WTC11 (cell line): ENCODE results near the gene NFIL3. TPM values are rescaled to one million over a fixed set of nuclear protein-coding genes. Genes with fewer than 3 reads are reported as not detected.

Experiments used
- ATAC-seq: fragments of 200-7000 bp; cut with Tn5 transposase; 2 replicates; pipeline ENCODE4 v1.10.0; 2021; ENCODE audit warnings: mild to moderate bottlenecking, moderate library complexity
- CTCF ChIA-PET: fragments of 300-600 bp; sonication (Branson Sonifier 250); formaldehyde crosslinking; loops from one replicate; lab custom pipeline; 2021; ENCODE audit warnings: antibody characterized with exemption; lab: Charles Lee
- POLR2A ChIA-PET: fragments of 350-600 bp; sonication (Branson Sonifier 250); formaldehyde crosslinking; loops from one replicate; lab custom pipeline; 2021; ENCODE audit warnings: antibody characterized with exemption; lab: Charles Lee
- DNase-seq: peaks from one replicate; pipeline ENCODE4 v3.0.0; 2021; ENCODE audit warnings: low spot score
- H3K27ac Mint-ChIP-seq: 2 replicates; pipeline ENCODE4 v1.8.0; 2021; ENCODE audit warnings: mixed read lengths
- H3K27me3 Mint-ChIP-seq: 2 replicates; pipeline ENCODE4 v1.8.0; 2021; ENCODE audit warnings: low read depth, mild to moderate bottlenecking, moderate library complexity, mixed read lengths
- H3K36me3 Mint-ChIP-seq: 2 replicates; pipeline ENCODE4 v1.8.0; 2021; ENCODE audit warnings: mixed read lengths
- H3K4me1 Mint-ChIP-seq: 2 replicates; pipeline ENCODE4 v1.8.0; 2022; ENCODE audit warnings: mixed read lengths
- H3K4me3 Mint-ChIP-seq: 2 replicates; pipeline ENCODE4 v1.8.0; 2021; ENCODE audit warnings: mild to moderate bottlenecking, moderate library complexity, mixed read lengths
- H3K9me3 Mint-ChIP-seq: 2 replicates; pipeline ENCODE4 v1.8.0; 2021; ENCODE audit warnings: mixed read lengths
- ATF3 ChIP-seq: sonication (generic); formaldehyde crosslinking; conservative IDR thresholded peaks from 2 replicates; pipeline ENCODE4 v1.8.1; 2022; ENCODE audit warnings: mild to moderate bottlenecking, missing genetic modification reagents
- CREB1 ChIP-seq: sonication (generic); formaldehyde crosslinking; IDR thresholded peaks from 2 replicates; pipeline ENCODE4 v1.8.0; 2023; ENCODE audit warnings: mild to moderate bottlenecking, missing genetic modification reagents
- CREM ChIP-seq: sonication (generic); formaldehyde crosslinking; IDR thresholded peaks from 2 replicates; pipeline ENCODE4 v1.8.1; 2022; ENCODE audit warnings: mild to moderate bottlenecking, missing genetic modification reagents, moderate library complexity
- FOXK1 ChIP-seq: sonication (generic); formaldehyde crosslinking; IDR thresholded peaks from 2 replicates; pipeline ENCODE4 v1.8.0; 2022; ENCODE audit warnings: mild to moderate bottlenecking, moderate library complexity, missing genetic modification reagents
- FOXP4 ChIP-seq: sonication (generic); formaldehyde crosslinking; IDR thresholded peaks from 2 replicates; pipeline ENCODE4 v1.8.0; 2022; ENCODE audit warnings: mild to moderate bottlenecking, missing genetic modification reagents
- GABPB1 ChIP-seq: sonication (generic); formaldehyde crosslinking; IDR thresholded peaks from 2 replicates; pipeline ENCODE4 v1.8.1; 2023; ENCODE audit warnings: mild to moderate bottlenecking, missing genetic modification reagents
- JAZF1 ChIP-seq: fragments of 250-450 bp; sonication (Bioruptor Pico); IDR thresholded peaks from 2 replicates; pipeline ENCODE4 v1.9.0; 2021; ENCODE audit warnings: moderate library complexity, mild to moderate bottlenecking, inconsistent platforms
- MLX ChIP-seq: sonication (generic); formaldehyde crosslinking; IDR thresholded peaks from 2 replicates; pipeline ENCODE4 v1.8.1; 2023; ENCODE audit warnings: mild to moderate bottlenecking, missing genetic modification reagents, moderate library complexity
- OVOL2 ChIP-seq: fragments of 250-450 bp; sonication (Bioruptor Pico); IDR thresholded peaks from 2 replicates; pipeline ENCODE4 v1.9.0; 2021; ENCODE audit warnings: mild to moderate bottlenecking, borderline replicate concordance
- PRDM15 ChIP-seq: sonication (generic); formaldehyde crosslinking; IDR thresholded peaks from 2 replicates; pipeline ENCODE4 v1.8.0; 2022; ENCODE audit warnings: missing genetic modification reagents
- RELA ChIP-seq: sonication (generic); formaldehyde crosslinking; IDR thresholded peaks from 2 replicates; pipeline ENCODE4 v1.8.1; 2022; ENCODE audit warnings: missing genetic modification reagents, mild to moderate bottlenecking, borderline replicate concordance
- SMAD3 ChIP-seq: sonication (generic); formaldehyde crosslinking; IDR thresholded peaks from 2 replicates; pipeline ENCODE4 v1.8.0; 2022; ENCODE audit warnings: missing genetic modification reagents, mild to moderate bottlenecking, borderline replicate concordance
- ZNF232 ChIP-seq: sonication (generic); formaldehyde crosslinking; IDR thresholded peaks from 2 replicates; pipeline ENCODE4 v1.8.0; 2022; ENCODE audit warnings: mild to moderate bottlenecking, missing genetic modification reagents
- ZNF532 ChIP-seq: fragments of 250-450 bp; sonication (Bioruptor Pico); IDR thresholded peaks from 2 replicates; pipeline ENCODE4 v1.9.0; 2021; ENCODE audit warnings: mild to moderate bottlenecking, borderline replicate concordance
- ZSCAN18 ChIP-seq: fragments of 250-450 bp; sonication (Bioruptor Pico); IDR thresholded peaks from 2 replicates; pipeline ENCODE4 v2.1.2; 2022; ENCODE audit warnings: mild to moderate bottlenecking, moderate library complexity
- total RNA-seq: library from RNA; stranded (reverse); gene quantifications from 3 replicates; pipeline ENCODE4 v1.2.3, GENCODE V29; 2021
- TF ChIP-seq, protein P1 (sequence below): sonication (generic); formaldehyde crosslinking; IDR thresholded peaks from 2 replicates; pipeline ENCODE4 v1.8.0; 2022; ENCODE audit warnings: mild to moderate bottlenecking, missing genetic modification reagents
- TF ChIP-seq, protein P2 (sequence below): sonication (generic); formaldehyde crosslinking; IDR thresholded peaks from 2 replicates; pipeline ENCODE4 v1.8.1; 2023; ENCODE audit warnings: mild to moderate bottlenecking, missing genetic modification reagents, moderate library complexity
- TF ChIP-seq, protein P3 (sequence below): fragments of 250-450 bp; sonication (Bioruptor Pico); IDR thresholded peaks from 2 replicates; pipeline ENCODE4 v1.8.0; 2021; ENCODE audit warnings: mild to moderate bottlenecking

Gene NFIL3
- total RNA-seq, 1 experiment from 2014 or later = 11.8 TPM

GRCh38 chr9:91395106-91395552 is 28.5 kb downstream of the NFIL3 start:
- TF ChIP-seq OVOL2 (no peak), GABPB1 (peak; percentile 75), ZSCAN18 (no peak), ATF3 (CRISPR knock-in tag) (no peak)
- TF ChIP-seq, protein P1, sequence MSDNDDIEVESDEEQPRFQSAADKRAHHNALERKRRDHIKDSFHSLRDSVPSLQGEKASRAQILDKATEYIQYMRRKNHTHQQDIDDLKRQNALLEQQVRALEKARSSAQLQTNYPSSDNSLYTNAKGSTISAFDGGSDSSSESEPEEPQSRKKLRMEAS (CRISPR knock-in tag) = no peak
- TF ChIP-seq, protein P2, sequence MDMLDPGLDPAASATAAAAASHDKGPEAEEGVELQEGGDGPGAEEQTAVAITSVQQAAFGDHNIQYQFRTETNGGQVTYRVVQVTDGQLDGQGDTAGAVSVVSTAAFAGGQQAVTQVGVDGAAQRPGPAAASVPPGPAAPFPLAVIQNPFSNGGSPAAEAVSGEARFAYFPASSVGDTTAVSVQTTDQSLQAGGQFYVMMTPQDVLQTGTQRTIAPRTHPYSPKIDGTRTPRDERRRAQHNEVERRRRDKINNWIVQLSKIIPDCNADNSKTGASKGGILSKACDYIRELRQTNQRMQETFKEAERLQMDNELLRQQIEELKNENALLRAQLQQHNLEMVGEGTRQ = no peak
- POLR2A ChIA-PET = no interaction called here
- DNase-seq (no peak), ATAC-seq (no peak)
- no peak overlapping the region for H3K4me3 Mint-ChIP-seq
- peaks cover 3% of the 10 kb centered on the region; the same call in 1 of the 2 replicates for H3K27me3 Mint-ChIP-seq
- H3K36me3 Mint-ChIP-seq = no peaks in the 10 kb centered on the region
- no peaks in the 10 kb centered on the region for H3K9me3 Mint-ChIP-seq
- no peaks in the 10 kb centered on the region for H3K4me1 Mint-ChIP-seq
- CTCF ChIA-PET = no interaction called here
- H3K27ac Mint-ChIP-seq = no peak overlapping the region

DNA sequence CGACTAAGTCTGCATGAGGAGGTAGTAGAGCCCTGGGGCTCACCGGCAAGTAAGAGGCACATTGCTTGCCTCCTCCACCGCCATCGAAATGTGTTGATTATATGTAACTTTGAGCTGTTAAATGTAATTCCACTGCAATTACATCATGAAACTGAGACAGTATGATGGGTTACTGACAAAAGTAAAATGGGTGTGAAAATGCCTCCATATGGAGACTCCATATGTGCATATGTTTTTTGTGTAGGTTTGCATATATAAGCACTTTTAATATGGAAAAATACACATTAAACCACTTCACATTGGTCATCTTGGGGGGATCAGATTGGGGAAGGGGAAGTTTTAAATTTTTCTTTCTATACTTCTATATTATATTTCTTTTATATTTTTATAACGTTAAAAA is 29.8 kb downstream of the NFIL3 start:
- ChIA-PET CTCF (no interaction called here), POLR2A (no interaction called here)
- H3K36me3 Mint-ChIP-seq = no peaks in the 10 kb centered on the region
- no peaks in the 10 kb centered on the region for H3K9me3 Mint-ChIP-seq
- H3K27ac Mint-ChIP-seq = no peak overlapping the region
- no peak for ATAC-seq
- H3K4me3 Mint-ChIP-seq = no peak overlapping the region
- no peak for DNase-seq
- peaks cover under 1% of the 10 kb centered on the region; the same call in 1 of the 2 replicates for H3K27me3 Mint-ChIP-seq
- H3K4me1 Mint-ChIP-seq = no peaks in the 10 kb centered on the region
- no peak for TF ChIP-seq SMAD3
- no peak for TF ChIP-seq FOXK1
- TF ChIP-seq RELA (CRISPR knock-in tag) = no peak
- TF ChIP-seq, protein P3, sequence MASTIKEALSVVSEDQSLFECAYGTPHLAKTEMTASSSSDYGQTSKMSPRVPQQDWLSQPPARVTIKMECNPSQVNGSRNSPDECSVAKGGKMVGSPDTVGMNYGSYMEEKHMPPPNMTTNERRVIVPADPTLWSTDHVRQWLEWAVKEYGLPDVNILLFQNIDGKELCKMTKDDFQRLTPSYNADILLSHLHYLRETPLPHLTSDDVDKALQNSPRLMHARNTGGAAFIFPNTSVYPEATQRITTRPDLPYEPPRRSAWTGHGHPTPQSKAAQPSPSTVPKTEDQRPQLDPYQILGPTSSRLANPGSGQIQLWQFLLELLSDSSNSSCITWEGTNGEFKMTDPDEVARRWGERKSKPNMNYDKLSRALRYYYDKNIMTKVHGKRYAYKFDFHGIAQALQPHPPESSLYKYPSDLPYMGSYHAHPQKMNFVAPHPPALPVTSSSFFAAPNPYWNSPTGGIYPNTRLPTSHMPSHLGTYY = no peak
- TF ChIP-seq PRDM15 (CRISPR knock-in tag) = no peak
- no peak for TF ChIP-seq CREB1 (CRISPR knock-in tag)
- TF ChIP-seq ZSCAN18 = no peak
- TF ChIP-seq FOXP4 = no peak
- no peak for TF ChIP-seq ZNF532
- no peak for TF ChIP-seq CREM (CRISPR knock-in tag)
- no peak for TF ChIP-seq ZNF232 (CRISPR knock-in tag)
- TF ChIP-seq MLX = no peak
- no peak for TF ChIP-seq JAZF1 (CRISPR knock-in tag)
